Measurements from ENCODE around the gene NUP188. TPM values are rescaled to one million over a fixed set of nuclear protein-coding genes. Genes with fewer than 3 reads are reported as not detected.

NUP188 gene
- total RNA-seq, 1 experiment from 2014 or later = 37.0 TPM

DNA sequence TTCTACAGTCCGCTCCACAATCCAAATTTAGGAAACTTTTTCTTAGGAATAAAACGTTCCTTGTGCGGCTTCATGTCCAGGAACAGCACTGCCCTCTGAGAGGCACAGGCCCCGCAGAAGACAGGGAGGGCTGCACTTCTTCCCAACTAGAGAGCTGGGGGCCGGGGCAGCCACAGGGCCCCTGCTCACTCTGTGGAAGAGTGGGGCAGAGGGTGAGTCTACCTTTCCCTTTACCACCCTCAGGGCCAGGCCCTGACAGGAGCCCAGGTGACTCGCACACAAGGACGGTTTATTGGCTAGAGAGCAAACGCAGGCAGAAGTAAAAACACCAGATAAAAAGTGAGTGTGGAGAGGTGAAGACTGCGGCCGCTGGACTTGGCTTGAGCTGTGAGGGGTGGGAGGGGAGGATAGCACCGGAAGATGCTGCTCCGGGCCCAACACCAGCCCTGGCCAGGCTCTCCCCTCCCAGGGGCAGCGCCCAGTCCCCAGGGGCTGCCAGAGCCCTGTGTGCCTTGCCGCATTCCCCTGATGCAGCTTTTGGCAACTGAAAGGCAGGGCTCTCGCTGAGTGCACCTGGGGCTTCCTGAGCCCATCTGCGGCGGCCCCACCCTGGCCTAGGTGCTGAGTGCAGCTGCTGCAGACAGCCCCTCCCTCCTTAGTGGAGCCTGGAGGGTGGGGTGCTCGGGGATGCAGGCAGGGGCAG lies 60.4 kb downstream of the NUP188 start:
- no peak for DNase-seq (ENCODE audit: low spot score)

- DNase-seq (ENCODE audit: low spot score) = peak; percentile 2
Measured at GRCh38 chr9:129008469-129008965, 61.0 kb downstream of the NUP188 start.

GRCh38 chr9:129008986-129009583 lies 61.6 kb downstream of the NUP188 start:
- DNase-seq (ENCODE audit: low spot score) = no peak

DNA sequence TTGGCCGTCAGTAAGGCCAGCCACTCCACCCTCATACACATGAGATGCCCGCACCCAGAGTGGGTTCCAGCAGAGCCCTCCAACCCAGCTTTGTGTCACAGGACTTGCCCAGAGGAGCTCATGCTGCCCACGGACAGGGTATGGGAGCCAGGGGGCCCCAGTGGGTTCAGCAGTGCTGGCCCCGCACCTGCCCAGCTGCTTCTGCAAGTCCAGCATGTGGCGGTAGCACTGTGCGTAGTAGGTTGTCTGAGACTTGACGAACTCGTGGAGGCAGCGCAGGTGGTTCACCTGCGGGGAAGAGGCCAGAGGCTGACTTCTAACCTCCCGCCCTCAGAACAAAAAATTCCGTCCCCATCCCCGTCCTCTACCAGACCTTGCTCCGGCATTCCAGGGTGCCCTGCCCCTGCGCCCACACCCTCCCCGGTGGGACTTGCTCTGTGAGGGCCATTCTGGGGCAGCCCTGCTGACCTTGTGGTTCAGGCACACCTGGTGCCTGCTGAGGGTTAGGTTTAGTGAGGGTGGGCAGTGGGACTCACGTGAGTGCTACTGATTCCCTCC lies 62.2 kb downstream of the NUP188 start:
- no peak for DNase-seq (ENCODE audit: low spot score)

DNA sequence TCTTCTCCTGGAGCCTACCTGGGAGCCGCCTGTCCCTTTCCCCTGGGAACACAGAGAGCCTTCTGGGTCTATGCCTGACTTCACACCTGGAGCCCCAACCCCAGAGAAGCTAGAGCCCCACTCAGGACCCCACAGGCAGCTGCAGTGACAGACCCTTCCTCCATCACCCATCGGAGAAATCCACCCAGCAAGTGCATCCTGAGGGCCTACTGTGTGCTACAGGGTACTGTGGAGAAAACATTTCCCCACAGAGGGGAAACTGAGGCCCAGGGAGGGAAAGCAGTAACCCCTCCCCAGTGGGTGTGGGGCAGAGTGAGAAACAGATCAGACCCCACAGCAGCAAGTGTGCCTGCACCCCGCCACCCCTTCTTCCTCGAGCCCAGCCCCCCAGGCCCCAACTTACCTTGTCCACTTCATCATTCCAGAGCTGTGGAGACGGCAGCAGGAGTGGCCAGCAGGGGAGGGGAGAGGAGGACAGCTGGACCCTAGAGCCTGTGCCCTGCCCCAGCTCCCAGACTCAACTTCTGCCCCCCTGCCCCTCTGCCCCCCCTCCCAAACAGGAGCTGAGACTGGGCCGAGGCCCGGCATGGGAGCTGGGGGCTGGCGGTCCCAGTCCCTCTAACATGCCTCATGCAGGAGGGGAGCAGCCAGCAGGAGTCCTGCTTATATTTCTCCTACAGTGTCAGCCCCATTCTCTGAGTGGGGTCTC lies 62.9 kb downstream of the NUP188 start:
- no peak for DNase-seq (ENCODE audit: low spot score)

GRCh38 chr9:129011170-129011569 lies 63.7 kb downstream of the NUP188 start:
- DNase-seq (ENCODE audit: low spot score) = no peak

- no peak for DNase-seq (ENCODE audit: low spot score)
Measured at GRCh38 chr9:129011761-129012181, 64.3 kb downstream of the NUP188 start.

DNA sequence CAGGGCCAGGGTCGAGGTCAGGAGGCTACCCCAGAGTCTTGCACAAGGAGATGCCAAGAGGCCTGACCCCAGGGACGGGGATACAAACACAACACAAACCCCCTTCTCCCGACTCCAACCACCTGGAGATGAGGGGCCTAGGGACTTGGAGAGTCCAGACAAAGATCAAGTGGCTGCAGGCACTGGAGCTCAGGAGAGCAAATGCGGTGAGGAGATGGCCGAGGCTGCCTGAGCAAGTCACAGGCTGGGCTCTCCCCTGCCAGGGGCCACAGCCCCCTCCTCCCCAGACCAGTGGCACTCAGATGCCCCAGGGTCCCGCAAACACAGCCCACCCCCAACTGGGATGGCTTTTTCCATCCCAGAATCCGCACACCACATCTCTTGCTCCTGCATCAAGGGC lies 64.8 kb downstream of the NUP188 start:
- no peak for DNase-seq (ENCODE audit: low spot score)

- DNase-seq (ENCODE audit: low spot score) = no peak
Measured at GRCh38 chr9:129012893-129013448, 65.5 kb downstream of the NUP188 start.

DNA sequence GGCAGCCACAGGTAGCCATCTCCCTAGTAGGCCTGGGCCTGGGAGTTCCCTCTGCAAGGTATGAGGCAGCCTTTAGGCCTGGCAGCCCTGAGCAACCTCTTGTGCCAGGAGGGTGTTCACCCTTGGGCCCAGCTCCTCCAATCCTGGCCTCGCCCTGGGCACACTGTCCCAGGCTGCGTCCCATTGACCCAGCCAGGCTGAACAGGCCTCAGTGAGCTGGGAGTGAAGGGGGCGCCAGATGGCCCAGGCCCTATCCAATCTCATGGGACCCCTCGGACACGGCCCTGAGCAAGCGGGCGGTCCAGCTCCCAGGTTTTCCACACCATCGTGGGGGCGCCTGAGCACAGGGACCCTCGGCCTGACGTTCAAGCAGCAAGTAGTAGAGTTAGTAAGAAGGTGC lies 66.2 kb downstream of the NUP188 start:
- DNase-seq (ENCODE audit: low spot score) = no peak

GRCh38 chr9:129014124-129014523 lies 66.6 kb downstream of the NUP188 start:
- no peak for DNase-seq (ENCODE audit: low spot score)

DNA sequence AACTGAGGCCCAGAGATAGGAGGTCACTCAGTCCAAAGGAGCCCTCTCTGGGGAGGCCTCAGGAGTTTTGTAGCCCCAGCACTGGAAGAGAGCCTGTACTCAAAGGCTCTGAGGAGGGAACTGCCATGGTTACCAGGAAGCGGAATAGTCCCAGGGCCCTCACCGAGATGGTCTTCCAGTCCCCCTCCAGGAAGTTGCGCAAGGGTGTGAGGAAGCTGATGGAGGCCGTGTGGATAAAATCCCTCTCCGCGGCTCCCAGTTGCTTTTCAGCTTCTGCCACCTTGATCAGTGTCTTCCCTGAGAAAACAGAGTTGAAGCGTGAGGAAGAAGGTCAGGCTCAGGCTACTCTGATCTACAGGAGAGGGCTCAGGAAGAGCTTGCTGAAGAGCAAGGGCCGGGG lies 67.1 kb downstream of the NUP188 start:
- DNase-seq (ENCODE audit: low spot score) = no peak

DNA sequence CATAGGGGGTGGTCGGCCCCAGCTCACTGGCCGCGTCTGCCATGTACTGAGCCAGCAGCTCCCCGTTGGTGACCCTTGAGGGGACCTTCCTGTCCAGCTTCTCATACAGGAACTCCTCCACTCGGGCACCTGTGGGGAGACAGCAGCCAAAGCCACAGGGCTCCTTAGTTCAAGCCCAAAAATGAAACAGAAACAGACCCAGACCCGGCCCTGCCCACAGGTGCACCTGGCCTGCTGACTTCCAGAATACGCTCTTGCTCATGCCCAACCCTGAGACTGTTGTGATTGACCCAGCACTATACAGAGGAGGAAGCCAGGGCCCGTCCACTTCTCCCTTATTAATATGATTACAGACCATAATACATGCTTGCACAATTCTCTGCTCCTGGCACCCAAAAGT lies 73.6 kb downstream of the NUP188 start:
- DNase-seq (ENCODE audit: low spot score) = no peak

GRCh38 chr9:129022037-129022436 lies 74.5 kb downstream of the NUP188 start:
- no peak for DNase-seq (ENCODE audit: low spot score)

GRCh38 chr9:129023036-129023907 lies 75.8 kb downstream of the NUP188 start:
- DNase-seq (ENCODE audit: low spot score) = peak; percentile 79

DNA sequence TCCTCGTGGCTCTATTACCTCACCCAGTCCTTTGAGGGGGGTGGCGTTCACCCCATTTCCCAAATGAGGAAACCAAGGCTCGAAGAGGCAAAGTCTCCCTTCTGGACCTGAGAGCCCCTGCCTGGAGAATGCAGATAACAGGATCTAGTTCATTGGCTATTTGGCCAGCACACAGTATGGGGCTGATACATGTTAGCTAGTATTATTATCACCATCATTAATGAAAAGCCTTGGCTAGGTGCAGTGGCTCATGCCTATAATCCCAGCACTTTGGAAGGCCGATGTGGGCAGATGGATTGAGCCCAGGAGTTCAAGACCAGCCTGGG lies 76.4 kb downstream of the NUP188 start:
- no peak for DNase-seq (ENCODE audit: low spot score)

DNA sequence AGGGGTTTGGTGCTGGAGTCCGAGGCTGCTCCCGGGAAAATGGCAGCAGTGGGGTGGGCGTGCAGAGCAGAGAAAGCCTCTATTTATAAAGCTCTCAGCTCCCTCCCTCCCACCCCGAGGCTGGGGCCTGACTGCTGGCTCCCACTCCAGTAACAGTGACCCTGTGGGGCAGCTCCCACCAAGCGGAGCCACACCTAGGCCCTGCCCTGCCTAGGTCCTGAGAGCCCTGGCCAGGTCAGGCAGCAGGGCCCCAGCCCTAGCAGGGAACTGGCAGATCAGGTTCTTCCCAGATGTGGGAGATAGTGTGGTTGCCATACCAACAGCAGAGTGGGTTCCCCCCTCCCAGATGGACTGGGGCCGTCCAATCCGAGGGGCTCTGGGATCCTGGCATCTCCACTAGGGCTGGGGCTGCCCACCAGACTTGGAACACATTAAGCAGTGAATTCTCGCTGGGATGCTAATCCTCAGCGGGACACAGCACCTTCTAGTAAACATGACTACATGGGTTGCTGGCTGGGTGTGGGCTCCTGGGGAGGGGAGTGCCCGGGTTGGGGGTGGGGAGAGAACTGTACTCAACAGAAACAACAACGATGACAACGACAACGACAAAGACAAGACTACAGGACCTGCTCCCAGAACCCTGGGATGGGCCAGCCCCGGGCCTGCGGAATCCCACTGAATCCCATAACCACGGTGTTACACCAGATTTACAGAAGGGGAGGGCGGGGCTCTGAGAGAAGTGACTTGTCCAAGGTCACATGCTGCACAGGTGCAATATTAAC lies 79.1 kb downstream of the NUP188 start:
- DNase-seq (ENCODE audit: low spot score) = no peak

DNA sequence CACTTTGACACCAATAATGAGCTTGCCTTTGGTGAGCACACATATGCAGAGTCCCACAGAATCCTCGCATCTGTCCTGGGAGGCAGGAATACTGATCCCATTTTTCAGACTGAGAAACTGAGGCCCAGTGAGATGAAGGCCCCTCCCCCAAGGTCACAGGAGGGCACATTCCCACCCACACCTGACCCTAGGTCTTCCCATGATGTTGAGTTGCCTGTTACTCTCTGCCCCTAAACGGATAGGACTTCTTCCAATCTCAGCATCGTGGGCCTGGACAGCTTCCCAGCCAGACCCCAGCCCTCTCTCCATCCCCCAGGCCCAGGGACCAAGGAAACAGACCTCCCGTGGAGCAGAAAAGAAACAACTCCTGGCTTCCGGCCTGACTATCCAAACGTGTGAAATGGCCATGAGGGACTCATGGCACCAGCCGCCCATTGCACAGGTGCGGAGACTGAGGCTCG lies 79.8 kb downstream of the NUP188 start:
- no peak for DNase-seq (ENCODE audit: low spot score)

DNA sequence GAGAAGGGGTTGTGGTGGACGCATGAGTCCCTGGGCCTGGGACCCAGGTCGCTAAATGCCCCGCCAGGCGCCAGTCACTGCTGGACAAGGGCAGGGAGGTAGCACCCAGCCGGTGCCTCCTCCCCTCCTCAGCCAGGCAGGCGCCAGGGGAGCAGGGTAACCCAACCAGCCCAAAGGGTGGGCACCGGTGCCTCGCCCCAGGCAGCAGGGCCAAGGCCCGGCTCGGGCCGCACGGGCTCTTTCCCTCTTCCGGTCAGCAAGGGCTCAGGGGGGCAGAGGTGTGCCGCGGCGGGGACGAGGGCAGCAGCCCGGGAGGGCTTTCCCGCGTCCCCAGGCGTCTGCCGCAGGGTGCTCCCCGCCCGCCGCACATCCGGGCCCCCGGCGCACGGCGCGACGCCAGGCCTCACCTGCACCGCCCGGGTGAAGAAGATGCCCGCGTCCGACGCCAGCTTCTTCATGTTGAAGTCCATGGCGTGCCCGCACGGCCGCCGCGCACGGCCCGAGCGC lies 80.2 kb downstream of the NUP188 start:
- no peak for DNase-seq (ENCODE audit: low spot score)

Data from H4 (cell line).